Lung (tissue), 12 donors: ENCODE measurements around the gene CCL2. TPM values are rescaled to one million over a fixed set of nuclear protein-coding genes. Genes with fewer than 3 reads are reported as not detected.

Source experiments
- ATAC-seq: fragments of 200-7000 bp; cut with Tn5 transposase; one replicate; pipeline ENCODE4 v1.9.1; 2020; ENCODE audit warnings: moderate number of reproducible peaks; ENCODE audit not compliant: insufficient read depth, low FRiP score
- DNase-seq, 3 donors: peaks; one replicate each; pipeline ENCODE4 v3.0.0-alpha.2; 2013 to 2017
- H3K27ac ChIP-seq, 2 donors: one replicate each; pipeline ENCODE4 v1.5.1; 2013; ENCODE audit warnings: mild to moderate bottlenecking in 2 of 2, moderate library complexity in 2 of 2, control low read depth in 1 of 2, inconsistent platforms in 1 of 2, low read depth in 1 of 2, low read length in 1 of 2
- H3K27me3 ChIP-seq, 3 donors: one replicate each; pipeline ENCODE4 v1.5.1; 2013; ENCODE audit warnings: low read length in 2 of 3; ENCODE audit not compliant: control insufficient read depth in 3 of 3, insufficient read depth in 3 of 3
- H3K36me3 ChIP-seq, 4 donors: one replicate each; pipeline ENCODE4 v1.5.1; 2013; ENCODE audit warnings: low read length in 4 of 4, mild to moderate bottlenecking in 1 of 4, moderate library complexity in 1 of 4; ENCODE audit not compliant: control insufficient read depth in 4 of 4, insufficient read depth in 4 of 4
- H3K4me1 ChIP-seq, 5 donors: one replicate each; pipeline ENCODE4 v1.5.1; 2013; ENCODE audit warnings: low read length in 5 of 5, mild to moderate bottlenecking in 2 of 5, moderate library complexity in 1 of 5; ENCODE audit not compliant: control insufficient read depth in 5 of 5, insufficient read depth in 5 of 5
- H3K4me3 ChIP-seq: one replicate; pipeline ENCODE4 v1.5.1; 2013; ENCODE audit warnings: mild to moderate bottlenecking, control low read depth, moderate library complexity
- H3K9ac ChIP-seq, 2 donors: one replicate each; pipeline ENCODE4 v1.5.1; 2013; ENCODE audit warnings: low read length in 2 of 2, control low read depth in 1 of 2; ENCODE audit not compliant: insufficient read depth in 1 of 2
- H3K9me3 ChIP-seq, 4 donors: one replicate each; pipeline ENCODE4 v1.5.1; 2013; ENCODE audit warnings: low read length in 3 of 4, mild to moderate bottlenecking in 1 of 4, moderate library complexity in 1 of 4; ENCODE audit not compliant: control insufficient read depth in 4 of 4, insufficient read depth in 3 of 4
- WGBS, 2 donors: extraction: QIAGEN DNeasy Blood & Tissue Kit; methylation state at CpG; one replicate each; pipeline ENCODE4 v1.1.7; 2013; 5-methylcytosine and 5-hydroxymethylcytosine counted together
- polyA plus RNA-seq, 2 donors: library from polyadenylated mRNA; stranded (reverse); fragments of 200-250 nt; gene quantifications; one replicate each; pipeline ENCODE4 v1.2.1, GENCODE V29; 2013
- total RNA-seq, 2 donors: library from RNA; depleted of rRNA in 1 of 2; stranded (reverse); fragments of >200 nt in 1 of 2; gene quantifications; one replicate each; pipeline ENCODE4 v1.2.1, GENCODE V29; 2014 to 2021
- TF ChIP-seq, protein P1 (sequence below): IDR thresholded peaks from 2 replicates; pipeline ENCODE4 v1.5.1; 2012; ENCODE audit warnings: mild to moderate bottlenecking; ENCODE audit errors: control extremely low read depth, extremely low read depth
- donor health status: control.
- donor health status: control.
- donor health status: Bipolar disorder and iron deficiency.
- donor health status: healthy.
- donor health status: DM: yes; HTN: yes; CAD: no.

Gene CCL2
- total and polyA plus RNA-seq, 4 donors: 80.8 to 1,172 (median 160) TPM

DNA sequence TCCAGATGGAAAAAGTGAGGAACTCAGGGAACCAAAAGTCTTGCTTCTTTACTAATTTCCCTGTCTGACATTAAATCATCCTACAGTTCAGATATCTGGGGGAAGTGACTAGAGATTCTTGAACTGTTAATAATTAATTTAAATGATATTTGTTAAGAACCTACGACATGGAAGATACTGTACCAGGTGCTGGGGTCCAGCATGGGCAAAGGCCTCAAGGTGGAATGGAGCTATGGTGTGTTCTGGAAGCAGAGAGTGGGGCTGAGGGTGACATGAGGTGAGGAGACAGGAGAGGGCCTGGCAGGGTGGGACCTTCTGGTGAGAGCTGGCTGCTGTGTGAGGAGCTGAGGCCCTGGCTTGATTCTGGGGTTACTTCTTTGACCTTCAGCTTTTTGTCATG is 6.0 kb upstream of the CCL2 start:
- no peak for ATAC-seq
- no peak overlapping the region for H3K9ac ChIP-seq

DNA sequence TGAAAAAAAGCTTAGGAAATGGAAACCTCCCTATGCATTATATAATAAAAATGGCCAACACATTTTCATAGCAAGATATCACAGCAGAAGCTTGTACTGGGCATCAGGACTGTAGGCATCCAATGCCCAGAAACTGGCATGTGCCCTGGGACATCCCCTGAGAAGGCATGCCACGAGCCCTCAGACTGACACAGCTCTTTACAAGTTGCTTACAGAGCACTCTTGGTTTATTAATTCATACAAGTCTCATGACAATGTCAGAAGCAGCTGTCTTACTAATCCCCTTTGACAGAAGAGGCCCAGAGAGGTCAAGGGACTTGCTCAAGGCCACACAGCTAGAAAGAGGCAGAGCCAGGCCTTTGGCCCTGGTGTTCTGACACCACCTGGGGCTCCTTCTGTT is 5.6 kb upstream of the CCL2 start:
- DNase-seq: no peak
- Histone ChIP-seq H3K9me3 (no peaks in the 10 kb centered on the region), H3K4me1 (peaks cover 29 to 50% (median 30%) of the 10 kb centered on the region in 5 donors), H3K36me3 (no peaks in the 10 kb centered on the region), H3K27ac (peak overlapping the region; percentile 24 to 54), H3K4me3 (no peak overlapping the region), H3K27me3 (no peaks in the 10 kb centered on the region), H3K9ac (no peak overlapping the region)
- no peak for ATAC-seq
- WGBS, 2 donors: 47 to 80% methylated on average over 1 of the region's 1 CpG
- TF ChIP-seq, protein P1, sequence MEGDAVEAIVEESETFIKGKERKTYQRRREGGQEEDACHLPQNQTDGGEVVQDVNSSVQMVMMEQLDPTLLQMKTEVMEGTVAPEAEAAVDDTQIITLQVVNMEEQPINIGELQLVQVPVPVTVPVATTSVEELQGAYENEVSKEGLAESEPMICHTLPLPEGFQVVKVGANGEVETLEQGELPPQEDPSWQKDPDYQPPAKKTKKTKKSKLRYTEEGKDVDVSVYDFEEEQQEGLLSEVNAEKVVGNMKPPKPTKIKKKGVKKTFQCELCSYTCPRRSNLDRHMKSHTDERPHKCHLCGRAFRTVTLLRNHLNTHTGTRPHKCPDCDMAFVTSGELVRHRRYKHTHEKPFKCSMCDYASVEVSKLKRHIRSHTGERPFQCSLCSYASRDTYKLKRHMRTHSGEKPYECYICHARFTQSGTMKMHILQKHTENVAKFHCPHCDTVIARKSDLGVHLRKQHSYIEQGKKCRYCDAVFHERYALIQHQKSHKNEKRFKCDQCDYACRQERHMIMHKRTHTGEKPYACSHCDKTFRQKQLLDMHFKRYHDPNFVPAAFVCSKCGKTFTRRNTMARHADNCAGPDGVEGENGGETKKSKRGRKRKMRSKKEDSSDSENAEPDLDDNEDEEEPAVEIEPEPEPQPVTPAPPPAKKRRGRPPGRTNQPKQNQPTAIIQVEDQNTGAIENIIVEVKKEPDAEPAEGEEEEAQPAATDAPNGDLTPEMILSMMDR: no peak

More for the DNA sequence above, 6.0 kb upstream of the CCL2 start:
- H3K27me3 ChIP-seq: no peaks in the 10 kb centered on the region
- H3K4me1 ChIP-seq: peaks cover 25 to 52% (median 30%) of the 10 kb centered on the region in 5 donors
- WGBS, 2 donors: 51 to 71% methylated on average over 1 of the region's 1 CpG
- DNase-seq: no peak
- TF ChIP-seq, protein P1: no peak
- H3K36me3 ChIP-seq: no peaks in the 10 kb centered on the region
- H3K9me3 ChIP-seq: no peaks in the 10 kb centered on the region
- H3K4me3 ChIP-seq: no peak overlapping the region
- H3K27ac ChIP-seq: peak overlapping the region; percentile 24 to 80

- Histone ChIP-seq H3K27ac (peak overlapping the region in 1 of 2 donors; percentile 9), H3K9me3 (no peaks in the 10 kb centered on the region), H3K36me3 (peaks cover 0 to 1% (median 0%) of the 10 kb centered on the region in 4 donors), H3K4me1 (peaks cover 30 to 50% (median 34%) of the 10 kb centered on the region in 5 donors), H3K27me3 (no peaks in the 10 kb centered on the region), H3K9ac (no peak overlapping the region), H3K4me3 (no peak overlapping the region)
- 92 to 100% methylated on average over 3 of the region's 3 CpGs for WGBS, 2 donors
- TF ChIP-seq, protein P1: no peak
- DNase-seq: no peak
- no peak for ATAC-seq
Measured at GRCh38 chr17:34251186-34251585, 3.9 kb upstream of the CCL2 start.

- no peak overlapping the region for H3K9ac ChIP-seq
- H3K4me3 ChIP-seq: no peak overlapping the region
- H3K27me3 ChIP-seq: no peaks in the 10 kb centered on the region
- DNase-seq (no peak), ATAC-seq (peak; percentile 17)
- H3K9me3 ChIP-seq: no peaks in the 10 kb centered on the region
- H3K27ac ChIP-seq: peak overlapping the region; percentile 70 to 87
- H3K36me3 ChIP-seq: peaks cover 0 to 7% (median 2%) of the 10 kb centered on the region in 4 donors
- TF ChIP-seq, protein P1: no peak
- H3K4me1 ChIP-seq: peaks cover 30 to 50% (median 38%) of the 10 kb centered on the region in 5 donors
- WGBS, 2 donors: 18 to 28% methylated on average over 5 of the region's 5 CpGs
Measured at GRCh38 chr17:34252095-34252443, 3.0 kb upstream of the CCL2 start.
